Upper lobe of left lung (tissue), 4 donors: ENCODE measurements around the gene CES2.

Experiments
- CTCF ChIP-seq, 6 experiments: fragments of 450-650 bp in 4 of 6; fragments of 200-600 bp in 2 of 6; sonication (generic) in 2 of 6; IDR thresholded peaks; one replicate each; pipeline ENCODE4 v1.5.1; 2016 to 2019; ENCODE audit warnings: antibody characterized with exemption in 6 of 6
- EP300 ChIP-seq, 4 donors: sonication (generic); formaldehyde crosslinking; IDR thresholded peaks; one replicate each; pipeline ENCODE4 v1.5.1; 2017; ENCODE audit warnings: antibody characterized with exemption in 4 of 4, control low read depth in 2 of 4
- POLR2A ChIP-seq, 4 donors: fragments of 450-650 bp; IDR thresholded peaks; one replicate each; pipeline ENCODE4 v1.5.1; 2016 to 2017; ENCODE audit warnings: antibody characterized with exemption in 4 of 4, mild to moderate bottlenecking in 2 of 4
- POLR2AphosphoS5 ChIP-seq, 2 donors: sonication (generic); formaldehyde crosslinking; IDR thresholded peaks; one replicate each; pipeline ENCODE4 v1.5.1; 2017; ENCODE audit warnings: antibody characterized with exemption in 2 of 2

- TF ChIP-seq POLR2AphosphoS5 (IDR thresholded peaks at IDR 0.05) (no peak), CTCF (IDR thresholded peaks at IDR 0.05) (no peak), EP300 (IDR thresholded peaks at IDR 0.05) (no peak), POLR2A (IDR thresholded peaks at IDR 0.05) (no peak)
Measured at GRCh38 chr16:66914541-66914940, 20.8 kb upstream of the CES2 start.
